ENCODE data around the gene MARK4.

DNA sequence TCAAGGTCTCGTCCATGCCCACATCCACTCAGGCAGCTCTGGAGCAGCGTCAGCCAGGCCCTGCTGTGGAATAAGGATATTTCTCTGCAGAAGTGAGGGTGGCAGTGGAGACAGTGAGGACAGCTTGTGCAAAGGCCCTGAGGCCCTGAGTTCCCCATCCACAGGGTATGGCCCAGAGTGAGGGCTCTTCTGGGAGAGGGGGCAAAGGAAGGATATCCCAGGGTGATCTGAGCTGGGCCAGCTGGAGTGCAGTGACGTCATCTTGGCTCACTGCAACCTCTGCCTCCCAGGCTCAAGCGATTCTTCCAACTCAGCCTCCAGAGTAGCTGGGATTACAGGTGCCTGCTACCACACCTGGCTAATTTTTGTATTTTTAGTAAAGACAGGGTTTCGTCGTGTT, 11.5 kb downstream of the MARK4 start:
- TF ChIP-seq POLR2A (IDR thresholded peaks at IDR 0.05; ENCODE audit: low read depth, low read length): no peak
- no peak for TF ChIP-seq TAF1 (IDR thresholded peaks at IDR 0.05; ENCODE audit: borderline replicate concordance, low read depth, low read length)
- no peak for TF ChIP-seq POLR2AphosphoS5 (IDR thresholded peaks at IDR 0.05; ENCODE audit: low read depth, low read length)
